Upper lobe of left lung (tissue), 6 donors: ENCODE results near the gene MLLT3. TPM values are rescaled to one million over a fixed set of nuclear protein-coding genes. Genes with fewer than 3 reads are reported as not detected.

Experiments
- ATAC-seq, 2 donors: fragments of 200-7000 bp; cut with Tn5 transposase; one replicate each; pipeline ENCODE4 v1.9.1; 2022; ENCODE audit warnings: mild to moderate bottlenecking in 2 of 2, moderate library complexity in 2 of 2; ENCODE audit not compliant: low FRiP score in 2 of 2
- DNase-seq, 2 donors: peaks; one replicate each; pipeline ENCODE4 v3.0.0-alpha.2; 2019 to 2020
- H3K27ac ChIP-seq, 4 donors: fragments of 200-600 bp; sonication (generic); one replicate each; pipeline ENCODE4 v1.5.1; 2016 to 2019
- H3K27me3 ChIP-seq, 4 donors: fragments of 200-600 bp; sonication (generic); one replicate each; pipeline ENCODE4 v1.5.1; 2017 to 2019
- H3K36me3 ChIP-seq, 4 donors: fragments of 200-600 bp; sonication (generic); one replicate each; pipeline ENCODE4 v1.5.1; 2016 to 2019
- H3K4me1 ChIP-seq, 4 donors: fragments of 200-600 bp; sonication (generic); one replicate each; pipeline ENCODE4 v1.5.1; 2018 to 2019
- H3K4me3 ChIP-seq, 4 donors: fragments of 200-600 bp; sonication (generic); one replicate each; pipeline ENCODE4 v1.5.1; 2017 to 2019; ENCODE audit warnings: mild to moderate bottlenecking in 2 of 4, moderate library complexity in 1 of 4
- H3K9me3 ChIP-seq, 4 donors: fragments of 200-600 bp; sonication (generic); one replicate each; pipeline ENCODE4 v1.5.1; 2018 to 2019
- CTCF ChIP-seq, 6 experiments: fragments of 450-650 bp in 4 of 6; fragments of 200-600 bp in 2 of 6; sonication (generic) in 2 of 6; IDR thresholded peaks; one replicate each; pipeline ENCODE4 v1.5.1; 2016 to 2019; ENCODE audit warnings: antibody characterized with exemption in 6 of 6
- EP300 ChIP-seq, 4 donors: sonication (generic); formaldehyde crosslinking; IDR thresholded peaks; one replicate each; pipeline ENCODE4 v1.5.1; 2017; ENCODE audit warnings: antibody characterized with exemption in 4 of 4, control low read depth in 2 of 4
- POLR2A ChIP-seq, 4 donors: fragments of 450-650 bp; IDR thresholded peaks; one replicate each; pipeline ENCODE4 v1.5.1; 2016 to 2017; ENCODE audit warnings: antibody characterized with exemption in 4 of 4, mild to moderate bottlenecking in 2 of 4
- POLR2AphosphoS5 ChIP-seq, 2 donors: sonication (generic); formaldehyde crosslinking; IDR thresholded peaks; one replicate each; pipeline ENCODE4 v1.5.1; 2017; ENCODE audit warnings: antibody characterized with exemption in 2 of 2
- WGBS, 2 donors: methylation state at CpG; one replicate each; pipeline ENCODE4 v1.1.5; 2017 to 2018; 5-methylcytosine and 5-hydroxymethylcytosine counted together
- total RNA-seq, 6 donors: library from RNA; depleted of rRNA in 4 of 6; stranded (reverse); fragments of >200 nt in 4 of 6; gene quantifications; one replicate each; pipeline versions ENCODE4 v1.1.0 to v1.2.1, GENCODE V29; 2016 to 2021
- donor health status: DM: no; HTN: no; CAD: no; lungs with moderate emphysema.
- donor health status: DM: no; HTN: yes; CAD: no; lungs with severe emphysema.

The MLLT3 gene
- total RNA-seq, 6 donors from 2014 or later = 13.8 to 30.4 (median 20.9) TPM

- no peak overlapping the region for H3K27ac ChIP-seq
- H3K4me1 ChIP-seq = no peaks in the 10 kb centered on the region
- DNase-seq = no peak
- TF ChIP-seq CTCF (IDR thresholded peaks at IDR 0.05) (no peak), EP300 (IDR thresholded peaks at IDR 0.05) (no peak), POLR2A (IDR thresholded peaks at IDR 0.05) (no peak), POLR2AphosphoS5 (IDR thresholded peaks at IDR 0.05) (no peak)
- 63 to 74% methylated on average over 4 of the region's 4 CpGs for WGBS, 2 donors
- no peaks in the 10 kb centered on the region for H3K9me3 ChIP-seq
- no peaks in the 10 kb centered on the region for H3K36me3 ChIP-seq
- no peak overlapping the region for H3K4me3 ChIP-seq
- H3K27me3 ChIP-seq = no peaks in the 10 kb centered on the region
- no peak for ATAC-seq
These were observed 8.1 kb upstream of the MLLT3 start for GRCh38 chr9:20630241-20630943.

GRCh38 chr9:20625003-20625349, 2.7 kb upstream of the MLLT3 start:
- Histone ChIP-seq H3K9me3 (no peaks in the 10 kb centered on the region), H3K36me3 (no peaks in the 10 kb centered on the region), H3K4me1 (peaks cover 10 to 27% (median 17%) of the 10 kb centered on the region in 4 donors), H3K4me3 (peak overlapping the region in 3 of 4 donors; percentile 60 to 88 (median 75)), H3K27ac (no peak overlapping the region), H3K27me3 (no peaks in the 10 kb centered on the region)
- ATAC-seq = no peak
- DNase-seq = no peak
- TF ChIP-seq CTCF (IDR thresholded peaks at IDR 0.05) = no peak
- TF ChIP-seq EP300 (IDR thresholded peaks at IDR 0.05) = no peak
- TF ChIP-seq POLR2A (IDR thresholded peaks at IDR 0.05) = no peak
- no peak for TF ChIP-seq POLR2AphosphoS5 (IDR thresholded peaks at IDR 0.05)
- WGBS, 2 donors = 45 to 69% methylated on average over 2 of the region's 2 CpGs

- TF ChIP-seq POLR2AphosphoS5 (IDR thresholded peaks at IDR 0.05) (peak in 1 of 2 donors; percentile 6), CTCF (IDR thresholded peaks at IDR 0.05) (peak; percentile 29 to 70 (median 49)), EP300 (IDR thresholded peaks at IDR 0.05) (no peak), POLR2A (IDR thresholded peaks at IDR 0.05) (no peak)
- WGBS, 2 donors = 11 to 13% methylated on average over 21 of the region's 21 CpGs
- DNase-seq (peak in 1 of 2 donors; percentile 61), ATAC-seq (peak in 1 of 2 donors; percentile 46)
- Histone ChIP-seq H3K27ac (peak overlapping the region in 3 of 4 donors; percentile 17 to 90 (median 83)), H3K9me3 (no peaks in the 10 kb centered on the region), H3K4me1 (peaks cover 13 to 32% (median 22%) of the 10 kb centered on the region in 4 donors), H3K4me3 (peak overlapping the region in 3 of 4 donors; percentile 60 to 88 (median 75)), H3K36me3 (no peaks in the 10 kb centered on the region), H3K27me3 (no peaks in the 10 kb centered on the region)
These were observed 2.1 kb upstream of the MLLT3 start for GRCh38 chr9:20624201-20625002.

- TF ChIP-seq EP300 (IDR thresholded peaks at IDR 0.05) = no peak
- no peak for TF ChIP-seq POLR2A (IDR thresholded peaks at IDR 0.05)
- no peak for TF ChIP-seq POLR2AphosphoS5 (IDR thresholded peaks at IDR 0.05)
- TF ChIP-seq CTCF (IDR thresholded peaks at IDR 0.05) = no peak
- Histone ChIP-seq H3K27ac (peak overlapping the region in 3 of 4 donors; percentile 17 to 90 (median 83)), H3K27me3 (no peaks in the 10 kb centered on the region), H3K36me3 (no peaks in the 10 kb centered on the region), H3K4me1 (peaks cover 15 to 39% (median 28%) of the 10 kb centered on the region in 4 donors), H3K9me3 (no peaks in the 10 kb centered on the region), H3K4me3 (peak overlapping the region; percentile 60 to 88 (median 74))
- DNase-seq (no peak), ATAC-seq (no peak)
- 5 to 6% methylated on average over 7 of the region's 7 CpGs for WGBS, 2 donors
These were observed 1.4 kb upstream of the MLLT3 start for GRCh38 chr9:20623748-20624124.
